DND-41 (cell line): ENCODE data around the gene KDSR.

Experiments used
- ATAC-seq: fragments of 200-7000 bp; cut with Tn5 transposase; 3 replicates; pipeline ENCODE4 v1.9.1; 2021; ENCODE audit warnings: low read depth; ENCODE audit not compliant: insufficient read depth
- DNase-seq: peaks from one replicate; pipeline ENCODE4 v3.0.0-alpha.2; 2020
- H2AFZ ChIP-seq: 2 replicates; pipeline ENCODE4 v1.6.0; 2012; ENCODE audit warnings: low read depth, low read length
- H3K27ac ChIP-seq: 2 replicates; pipeline ENCODE4 v1.5.1; 2012; ENCODE audit warnings: low read length, inconsistent platforms
- H3K27me3 ChIP-seq: fragments of 200-600 bp; sonication (generic); 2 replicates; pipeline ENCODE4 v1.6.0; 2012; ENCODE audit warnings: low read length, mild to moderate bottlenecking, inconsistent platforms; ENCODE audit not compliant: insufficient read depth, poor library complexity
- H3K36me3 ChIP-seq: 2 replicates; pipeline ENCODE4 v1.5.1; 2012; ENCODE audit warnings: low read length, inconsistent platforms; ENCODE audit not compliant: insufficient read depth
- H3K4me1 ChIP-seq: 2 replicates; pipeline ENCODE4 v1.5.1; 2012; ENCODE audit warnings: mild to moderate bottlenecking, low read length; ENCODE audit not compliant: insufficient read depth
- H3K4me2 ChIP-seq: 2 replicates; pipeline ENCODE4 v1.6.0; 2012; ENCODE audit warnings: mild to moderate bottlenecking, moderate library complexity, low read length, inconsistent platforms; ENCODE audit not compliant: insufficient read depth
- H3K4me3 ChIP-seq, 2 experiments: fragments of 200-600 bp in 1 of 2; shearing (Covaris generic) in 1 of 2; 2 replicates each; pipeline ENCODE4 v1.5.1; 2012 to 2016; ENCODE audit warnings: inconsistent platforms in 2 of 2, low read length in 2 of 2, mild to moderate bottlenecking in 2 of 2, low read depth in 1 of 2, moderate library complexity in 1 of 2
- H3K79me2 ChIP-seq: 2 replicates; pipeline ENCODE4 v1.6.0; 2012; ENCODE audit warnings: low read length, inconsistent platforms; ENCODE audit not compliant: insufficient read depth
- H3K9ac ChIP-seq: 2 replicates; pipeline ENCODE4 v1.6.0; 2012; ENCODE audit warnings: low read depth, mild to moderate bottlenecking, inconsistent platforms, low read length, moderate library complexity
- H3K9me3 ChIP-seq: 2 replicates; pipeline ENCODE4 v1.5.1; 2012; ENCODE audit warnings: low read length, moderate library complexity, mild to moderate bottlenecking, inconsistent platforms; ENCODE audit not compliant: insufficient read depth, severe bottlenecking
- H4K20me1 ChIP-seq: 2 replicates; pipeline ENCODE4 v1.6.0; 2012; ENCODE audit warnings: low read length; ENCODE audit not compliant: insufficient read depth
- CTCF ChIP-seq: IDR thresholded peaks from 2 replicates; pipeline ENCODE4 v1.5.1; 2012; ENCODE audit warnings: borderline replicate concordance, low read length, moderate library complexity, mild to moderate bottlenecking; ENCODE audit not compliant: poor library complexity, severe bottlenecking; ENCODE audit errors: extremely low read depth
- EZH2 ChIP-seq: IDR thresholded peaks from 3 replicates; pipeline ENCODE4 v1.6.1; 2012; ENCODE audit warnings: borderline replicate concordance, low read depth, mild to moderate bottlenecking, moderate library complexity, low read length, inconsistent platforms; ENCODE audit not compliant: severe bottlenecking

KDSR gene

GRCh38 chr18:63322206-63322605 lies 44.8 kb downstream of the KDSR start:
- no peak overlapping the region for H3K9ac ChIP-seq
- H3K27me3 ChIP-seq, result no peaks in the 10 kb centered on the region
- peak overlapping the region; percentile 56 for H3K27ac ChIP-seq
- H3K4me2 ChIP-seq, result no peak overlapping the region
- no peak for DNase-seq
- peaks cover 37% of the 10 kb centered on the region for H3K79me2 ChIP-seq
- H3K36me3 ChIP-seq, result peaks cover 11% of the 10 kb centered on the region; the same call in 1 of the 2 replicates
- no peak for ATAC-seq
- H4K20me1 ChIP-seq, result peaks cover 15% of the 10 kb centered on the region
- TF ChIP-seq CTCF (no peak), EZH2 (no peak)
- H3K9me3 ChIP-seq, result no peaks in the 10 kb centered on the region
- H2AFZ ChIP-seq, result peak overlapping the region; percentile 51; the same call in 1 of the 2 replicates
- no peak overlapping the region for H3K4me3 ChIP-seq
- H3K4me1 ChIP-seq, result peaks cover 30% of the 10 kb centered on the region

GRCh38 chr18:63321291-63321690 lies 45.7 kb downstream of the KDSR start:
- Histone ChIP-seq H3K36me3 (peaks cover 12% of the 10 kb centered on the region; the same call in 1 of the 2 replicates), H2AFZ (peak overlapping the region; percentile 75; the same call in 1 of the 2 replicates), H3K79me2 (peaks cover 46% of the 10 kb centered on the region), H3K4me2 (peak overlapping the region; percentile 74), H3K9me3 (no peaks in the 10 kb centered on the region), H3K27ac (peak overlapping the region; percentile 90), H4K20me1 (peaks cover 22% of the 10 kb centered on the region), H3K9ac (peak overlapping the region; percentile 79), H3K27me3 (no peaks in the 10 kb centered on the region), H3K4me1 (peaks cover 39% of the 10 kb centered on the region), H3K4me3 (peak overlapping the region in 1 of 2 experiments; percentile 75; a peak in 3 of 4 replicates)
- TF ChIP-seq CTCF (no peak), EZH2 (no peak)
- no peak for ATAC-seq
- DNase-seq, result no peak

- Histone ChIP-seq H3K4me1 (peaks cover 43% of the 10 kb centered on the region), H3K27me3 (no peaks in the 10 kb centered on the region), H3K4me2 (peak overlapping the region; percentile 74), H3K9me3 (no peaks in the 10 kb centered on the region), H3K36me3 (peaks cover 12% of the 10 kb centered on the region; the same call in 1 of the 2 replicates), H3K4me3 (peak overlapping the region; percentile 33 to 75; a peak in 3 of 4 replicates), H3K9ac (peak overlapping the region; percentile 79), H3K27ac (peak overlapping the region; percentile 90), H3K79me2 (peaks cover 50% of the 10 kb centered on the region), H2AFZ (peak overlapping the region; percentile 75), H4K20me1 (peaks cover 25% of the 10 kb centered on the region)
- TF ChIP-seq CTCF, result no peak
- TF ChIP-seq EZH2, result no peak
- DNase-seq (no peak), ATAC-seq (no peak)
Observed at GRCh38 chr18:63320975-63321265, 46.1 kb downstream of the KDSR start.
